BE2C (cell line): ENCODE measurements around the gene SUSD6.
"Not testable (repeated sequence)": the region's sequence is repeated elsewhere in the genome, so short reads cannot be mapped to it uniquely, and the experiment has no call there.

ENCODE experiments used
- DNase-seq: peaks from one replicate; pipeline ENCODE4 v3.0.0-alpha.2; 2020
- H3K27me3 ChIP-seq: fragments of 250-450 bp; sonication (Bioruptor Pico); 2 replicates; pipeline ENCODE4 v1.5.1; 2020; ENCODE audit warnings: mild to moderate bottlenecking
- H3K36me3 ChIP-seq: fragments of 250-450 bp; sonication (Bioruptor Pico); 2 replicates; pipeline ENCODE4 v1.5.1; 2020; ENCODE audit warnings: mild to moderate bottlenecking
- H3K4me1 ChIP-seq: fragments of 250-450 bp; sonication (Bioruptor Pico); 2 replicates; pipeline ENCODE4 v1.5.1; 2020
- H3K4me3 ChIP-seq: 2 replicates; pipeline ENCODE4 v1.5.1; 2011; ENCODE audit warnings: low read depth, low read length
- H3K9me3 ChIP-seq: fragments of 250-450 bp; sonication (Bioruptor Pico); 2 replicates; pipeline ENCODE4 v1.5.1; 2020
- TF ChIP-seq, protein P1 (sequence below): IDR thresholded peaks from 2 replicates; pipeline ENCODE4 v1.5.1; 2012; ENCODE audit warnings: mild to moderate bottlenecking, low read depth, low read length

SUSD6 gene

DNA sequence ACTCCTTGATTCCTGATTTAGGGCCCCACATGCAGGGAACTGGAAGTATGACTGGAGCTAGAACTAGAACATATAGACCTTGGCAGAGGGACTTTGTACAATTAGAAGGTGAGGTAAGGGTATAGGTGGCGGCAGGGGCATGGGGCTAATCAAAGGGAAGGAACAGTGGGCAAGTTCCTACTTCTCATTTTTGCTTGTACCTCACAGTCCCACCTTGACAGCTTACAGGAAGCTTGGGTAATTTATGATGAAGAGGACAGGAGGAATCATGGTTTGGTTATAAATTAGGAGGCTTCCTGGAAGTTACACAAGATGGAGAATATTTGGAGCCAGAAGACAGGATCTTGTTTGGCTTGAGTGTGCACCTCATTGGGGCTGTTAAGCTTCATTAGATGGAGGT lies 33.4 kb downstream of the SUSD6 start:
- Histone ChIP-seq H3K27me3 (no peaks in the 10 kb centered on the region), H3K9me3 (no peaks in the 10 kb centered on the region), H3K36me3 (no peaks in the 10 kb centered on the region), H3K4me3 (no peak overlapping the region), H3K4me1 (no peaks in the 10 kb centered on the region)
- TF ChIP-seq, protein P1, sequence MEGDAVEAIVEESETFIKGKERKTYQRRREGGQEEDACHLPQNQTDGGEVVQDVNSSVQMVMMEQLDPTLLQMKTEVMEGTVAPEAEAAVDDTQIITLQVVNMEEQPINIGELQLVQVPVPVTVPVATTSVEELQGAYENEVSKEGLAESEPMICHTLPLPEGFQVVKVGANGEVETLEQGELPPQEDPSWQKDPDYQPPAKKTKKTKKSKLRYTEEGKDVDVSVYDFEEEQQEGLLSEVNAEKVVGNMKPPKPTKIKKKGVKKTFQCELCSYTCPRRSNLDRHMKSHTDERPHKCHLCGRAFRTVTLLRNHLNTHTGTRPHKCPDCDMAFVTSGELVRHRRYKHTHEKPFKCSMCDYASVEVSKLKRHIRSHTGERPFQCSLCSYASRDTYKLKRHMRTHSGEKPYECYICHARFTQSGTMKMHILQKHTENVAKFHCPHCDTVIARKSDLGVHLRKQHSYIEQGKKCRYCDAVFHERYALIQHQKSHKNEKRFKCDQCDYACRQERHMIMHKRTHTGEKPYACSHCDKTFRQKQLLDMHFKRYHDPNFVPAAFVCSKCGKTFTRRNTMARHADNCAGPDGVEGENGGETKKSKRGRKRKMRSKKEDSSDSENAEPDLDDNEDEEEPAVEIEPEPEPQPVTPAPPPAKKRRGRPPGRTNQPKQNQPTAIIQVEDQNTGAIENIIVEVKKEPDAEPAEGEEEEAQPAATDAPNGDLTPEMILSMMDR = no peak
- DNase-seq = no peak

DNA sequence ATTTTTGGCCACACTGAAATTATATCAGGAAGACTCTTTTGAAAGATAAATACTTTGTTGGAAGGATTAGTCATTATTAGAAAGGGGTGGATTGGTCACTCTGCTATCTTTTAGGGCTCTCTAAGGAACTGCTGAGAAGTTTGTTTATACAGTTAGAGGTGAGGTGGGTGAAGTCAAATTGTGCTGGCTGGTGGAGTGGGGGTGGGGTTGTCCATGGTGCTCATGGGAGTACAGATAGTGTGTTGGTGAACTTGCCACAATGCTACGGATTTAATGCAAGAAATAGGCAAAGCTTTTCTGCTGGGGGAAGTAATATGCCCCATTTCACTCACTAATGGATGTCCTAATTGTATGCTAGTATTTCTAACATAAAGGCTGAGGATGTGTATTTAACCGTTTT lies 35.8 kb downstream of the SUSD6 start:
- Histone ChIP-seq H3K9me3 (no peaks in the 10 kb centered on the region), H3K4me1 (no peaks in the 10 kb centered on the region; the same call in 1 of the 2 replicates), H3K4me3 (no peak overlapping the region), H3K36me3 (no peaks in the 10 kb centered on the region), H3K27me3 (no peaks in the 10 kb centered on the region)
- no peak for DNase-seq
- TF ChIP-seq, protein P1 = no peak

DNA sequence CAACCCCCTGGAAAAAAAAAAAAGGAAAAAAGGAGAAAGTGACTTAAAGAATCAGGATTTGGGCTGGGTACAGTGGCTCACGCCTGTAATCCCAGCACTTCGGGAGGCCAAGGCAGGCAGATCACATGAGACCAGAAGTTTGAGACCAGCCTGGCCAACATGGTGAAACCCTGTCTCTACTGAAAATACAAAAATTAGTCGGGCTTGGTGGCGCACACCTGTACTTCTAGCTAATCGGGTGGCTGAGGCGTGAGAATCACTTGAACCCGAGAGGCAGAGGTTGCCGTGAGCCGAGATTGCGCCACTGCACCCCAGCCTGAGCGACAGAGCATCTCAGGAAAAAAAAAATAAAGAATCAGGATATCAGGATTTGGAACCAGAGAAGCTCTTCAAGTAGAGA lies 36.2 kb downstream of the SUSD6 start:
- not testable (repeated sequence) for DNase-seq, H3K27me3 ChIP-seq, H3K4me1 ChIP-seq, H3K36me3 ChIP-seq, H3K4me3 ChIP-seq, H3K9me3 ChIP-seq

DNA sequence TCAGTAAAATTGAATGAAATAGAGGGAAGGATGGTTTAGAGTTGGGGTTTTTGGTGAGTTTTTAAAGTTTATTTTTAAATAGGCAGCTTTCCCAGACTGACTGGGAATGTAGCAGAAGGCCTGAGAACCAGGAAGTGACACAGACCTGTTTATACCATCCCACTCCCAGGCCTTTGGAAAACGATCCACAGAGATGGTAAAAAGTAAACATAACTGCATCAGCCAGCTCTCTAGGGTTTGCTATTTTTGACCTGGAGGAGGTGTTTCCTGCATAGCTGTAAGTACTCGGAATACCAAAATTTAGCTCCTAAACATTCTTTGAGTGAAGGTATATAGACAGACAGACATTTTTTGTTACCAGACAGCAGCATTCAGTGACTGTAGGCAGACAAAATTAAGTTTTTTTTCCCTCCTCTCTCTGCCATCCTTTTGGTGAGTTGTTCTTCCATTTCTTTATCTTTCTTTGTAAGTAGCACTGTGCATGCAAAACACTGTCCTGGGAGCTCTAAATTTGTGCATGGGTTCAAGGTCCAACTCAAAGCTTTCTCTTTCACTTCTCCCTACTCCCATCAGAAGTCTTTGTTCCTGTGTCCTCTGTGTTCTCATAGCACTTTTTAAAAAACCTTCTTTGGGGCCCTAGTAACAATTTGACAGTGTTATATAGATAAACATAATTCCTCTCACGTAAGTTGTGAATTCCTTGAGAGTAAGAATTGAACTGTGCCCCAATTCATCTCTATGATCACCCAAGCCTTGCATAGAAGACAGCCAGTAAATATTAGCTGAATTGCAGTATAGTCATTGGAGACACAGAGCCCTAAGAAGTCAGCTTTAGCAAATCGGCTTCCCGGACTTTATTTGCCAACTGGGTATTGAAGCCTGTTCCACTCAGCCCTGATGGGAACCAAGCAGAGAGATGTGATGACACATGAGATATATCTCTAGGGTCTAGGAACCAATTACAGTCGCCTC lies 37.4 kb downstream of the SUSD6 start:
- Histone ChIP-seq H3K4me1 (no peaks in the 10 kb centered on the region; the same call in 1 of the 2 replicates), H3K27me3 (no peaks in the 10 kb centered on the region), H3K36me3 (no peaks in the 10 kb centered on the region), H3K9me3 (no peaks in the 10 kb centered on the region), H3K4me3 (no peak overlapping the region)
- DNase-seq = no peak
- TF ChIP-seq, protein P1 = no peak

DNA sequence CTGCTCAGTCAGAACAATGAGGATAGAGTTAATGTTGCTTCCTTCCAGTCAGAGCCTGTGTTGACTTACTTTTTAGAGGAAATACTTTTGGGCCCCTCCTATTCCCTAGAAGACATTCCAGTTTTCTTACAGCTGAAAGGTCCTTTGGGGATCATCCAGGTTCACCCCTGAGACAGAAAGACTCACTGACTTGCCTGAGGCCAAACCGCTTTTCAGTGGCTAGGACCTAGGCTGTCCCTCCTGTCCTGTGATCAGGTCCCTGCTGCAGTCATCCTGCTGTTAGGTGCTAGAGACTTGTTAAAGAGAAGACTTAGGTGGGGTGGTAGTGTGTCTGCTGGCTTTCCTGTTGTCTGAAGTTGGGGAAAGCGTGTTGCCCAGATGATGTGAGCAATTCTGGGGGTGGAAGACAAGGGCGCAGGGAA lies 39.6 kb downstream of the SUSD6 start:
- Histone ChIP-seq H3K36me3 (no peaks in the 10 kb centered on the region), H3K27me3 (no peaks in the 10 kb centered on the region), H3K9me3 (no peaks in the 10 kb centered on the region), H3K4me3 (no peak overlapping the region), H3K4me1 (no peaks in the 10 kb centered on the region; the same call in 1 of the 2 replicates)
- DNase-seq = no peak
- TF ChIP-seq, protein P1 = no peak

DNA sequence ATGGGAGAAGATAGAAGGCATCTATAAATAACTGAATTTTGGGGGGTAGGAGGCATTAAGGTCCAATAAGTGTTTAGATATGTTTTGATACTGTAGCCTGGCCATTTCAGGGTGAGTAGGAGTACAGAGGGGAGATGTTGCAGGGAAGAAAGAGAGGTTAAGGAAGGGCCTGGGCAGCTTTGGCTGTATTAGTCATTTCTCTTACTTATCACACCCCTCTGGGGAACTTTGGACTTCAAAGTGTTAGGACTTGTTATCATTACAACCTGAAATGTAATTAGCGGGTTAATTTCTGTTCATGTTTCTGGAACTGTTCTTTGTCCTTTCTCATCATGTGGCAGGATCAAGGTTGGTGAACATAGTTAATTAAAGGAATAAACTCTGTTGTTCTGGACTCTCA lies 40.3 kb downstream of the SUSD6 start:
- no peak for DNase-seq
- Histone ChIP-seq H3K4me3 (no peak overlapping the region), H3K4me1 (no peaks in the 10 kb centered on the region; the same call in 1 of the 2 replicates), H3K36me3 (no peaks in the 10 kb centered on the region), H3K9me3 (no peaks in the 10 kb centered on the region), H3K27me3 (no peaks in the 10 kb centered on the region)
- TF ChIP-seq, protein P1 = no peak
